ENCODE data around the gene LRRC56.
"Not testable (repeated sequence)": the region's sequence is repeated elsewhere in the genome, so short reads cannot be mapped to it uniquely, and the experiment has no call there.

Gene LRRC56

GRCh38 chr11:565921-566509 lies 28.7 kb downstream of the LRRC56 start:
- peaks cover 5% of the 10 kb centered on the region for H3K36me3 Mint-ChIP-seq

GRCh38 chr11:567011-567628 lies 29.8 kb downstream of the LRRC56 start:
- no peaks in the 10 kb centered on the region for H3K27me3 Mint-ChIP-seq
- H3K9me3 Mint-ChIP-seq = no peaks in the 10 kb centered on the region
- H3K4me1 Mint-ChIP-seq = no peaks in the 10 kb centered on the region
- H3K27ac Mint-ChIP-seq = no peak overlapping the region
- H3K36me3 Mint-ChIP-seq = peaks cover 5% of the 10 kb centered on the region
- H3K4me3 Mint-ChIP-seq = peak overlapping the region; percentile 63
- no peak for ATAC-seq

More at GRCh38 chr11:565921-566509, 28.7 kb downstream of the LRRC56 start:
- Mint-ChIP-seq H3K4me1 (peaks cover 8% of the 10 kb centered on the region), H3K9me3 (no peaks in the 10 kb centered on the region), H3K27me3 (no peaks in the 10 kb centered on the region), H3K27ac (no peak overlapping the region), H3K4me3 (no peak overlapping the region)
- ATAC-seq = no peak

- H3K36me3 Mint-ChIP-seq = peaks cover 5% of the 10 kb centered on the region
- no peaks in the 10 kb centered on the region for H3K9me3 Mint-ChIP-seq
- no peak overlapping the region for H3K27ac Mint-ChIP-seq
- H3K27me3 Mint-ChIP-seq = no peaks in the 10 kb centered on the region
- H3K4me3 Mint-ChIP-seq = peak overlapping the region; percentile 63
- no peaks in the 10 kb centered on the region for H3K4me1 Mint-ChIP-seq
- ATAC-seq = peak; percentile 4
Observed at GRCh38 chr11:567629-568292, 30.4 kb downstream of the LRRC56 start.

- Mint-ChIP-seq H3K36me3 (peaks cover 4% of the 10 kb centered on the region), H3K27ac (peak overlapping the region; percentile 54), H3K4me1 (no peaks in the 10 kb centered on the region), H3K27me3 (no peaks in the 10 kb centered on the region), H3K9me3 (no peaks in the 10 kb centered on the region), H3K4me3 (peak overlapping the region; percentile 80)
- ATAC-seq = peak; percentile 93
Observed at GRCh38 chr11:568306-569157, 31.2 kb downstream of the LRRC56 start.

GRCh38 chr11:569158-569885 lies 32.0 kb downstream of the LRRC56 start:
- no peaks in the 10 kb centered on the region for H3K36me3 Mint-ChIP-seq
- H3K4me1 Mint-ChIP-seq = peaks cover 3% of the 10 kb centered on the region
- peak overlapping the region; percentile 54 for H3K27ac Mint-ChIP-seq
- H3K4me3 Mint-ChIP-seq = peak overlapping the region; percentile 80
- no peaks in the 10 kb centered on the region for H3K9me3 Mint-ChIP-seq
- peaks cover 4% of the 10 kb centered on the region for H3K27me3 Mint-ChIP-seq
- no peak for ATAC-seq

- peaks cover 16% of the 10 kb centered on the region for H3K27me3 Mint-ChIP-seq
- no peak overlapping the region for H3K4me3 Mint-ChIP-seq
- no peaks in the 10 kb centered on the region for H3K9me3 Mint-ChIP-seq
- no peaks in the 10 kb centered on the region for H3K36me3 Mint-ChIP-seq
- no peak for ATAC-seq
- peaks cover 14% of the 10 kb centered on the region for H3K4me1 Mint-ChIP-seq
- no peak overlapping the region for H3K27ac Mint-ChIP-seq
Observed at GRCh38 chr11:571802-572185, 34.5 kb downstream of the LRRC56 start.

- Mint-ChIP-seq H3K27ac (no peak overlapping the region), H3K4me1 (peaks cover 26% of the 10 kb centered on the region), H3K36me3 (no peaks in the 10 kb centered on the region), H3K4me3 (no peak overlapping the region), H3K27me3 (peaks cover 16% of the 10 kb centered on the region), H3K9me3 (no peaks in the 10 kb centered on the region)
- ATAC-seq = no peak
Observed at GRCh38 chr11:573146-573759, 35.9 kb downstream of the LRRC56 start.

GRCh38 chr11:574031-574570 lies 36.8 kb downstream of the LRRC56 start:
- peaks cover 16% of the 10 kb centered on the region for H3K27me3 Mint-ChIP-seq

GRCh38 chr11:574632-575312 lies 37.4 kb downstream of the LRRC56 start:
- Mint-ChIP-seq H3K4me3 (peak overlapping the region; percentile 63), H3K36me3 (no peaks in the 10 kb centered on the region), H3K27me3 (peaks cover 16% of the 10 kb centered on the region), H3K27ac (no peak overlapping the region), H3K4me1 (peaks cover 41% of the 10 kb centered on the region), H3K9me3 (no peaks in the 10 kb centered on the region)
- ATAC-seq = no peak

More at GRCh38 chr11:574031-574570, 36.8 kb downstream of the LRRC56 start:
- not testable (repeated sequence) for H3K27ac Mint-ChIP-seq, H3K36me3 Mint-ChIP-seq, H3K4me3 Mint-ChIP-seq, ATAC-seq, H3K9me3 Mint-ChIP-seq
- peaks cover 34% of the 10 kb centered on the region for H3K4me1 Mint-ChIP-seq

GRCh38 chr11:575313-575995 lies 38.1 kb downstream of the LRRC56 start:
- H3K27me3 Mint-ChIP-seq = peaks cover 16% of the 10 kb centered on the region
- peaks cover 48% of the 10 kb centered on the region for H3K4me1 Mint-ChIP-seq
- no peaks in the 10 kb centered on the region for H3K36me3 Mint-ChIP-seq
- H3K27ac Mint-ChIP-seq = peak overlapping the region; percentile 99
- no peaks in the 10 kb centered on the region for H3K9me3 Mint-ChIP-seq
- peak; percentile 75 for ATAC-seq
- H3K4me3 Mint-ChIP-seq = peak overlapping the region; percentile 96

GRCh38 chr11:575996-576768 lies 38.9 kb downstream of the LRRC56 start, which contains the start of gene PHRF1:
Gene PHRF1, plus strand, starts transcription at chr11:576470. Its CDS starts 5,043 bp downstream, at chr11:581513.
- H3K27me3 Mint-ChIP-seq = peaks cover 16% of the 10 kb centered on the region
- peak; percentile 94 for ATAC-seq
- H3K9me3 Mint-ChIP-seq = no peaks in the 10 kb centered on the region
- H3K27ac Mint-ChIP-seq = peak within 1 kb of the TSS; percentile 99
- peaks cover 54% of the 10 kb centered on the region for H3K4me1 Mint-ChIP-seq
- peak within 1 kb of the TSS; percentile 96 for H3K4me3 Mint-ChIP-seq
- H3K36me3 Mint-ChIP-seq = peaks cover 3% of the 10 kb centered on the region

GRCh38 chr11:576811-577610 lies 39.7 kb downstream of the LRRC56 start:
- Mint-ChIP-seq H3K9me3 (no peaks in the 10 kb centered on the region), H3K36me3 (peaks cover 11% of the 10 kb centered on the region), H3K27me3 (peaks cover 16% of the 10 kb centered on the region), H3K27ac (peak overlapping the region; percentile 99), H3K4me1 (peaks cover 62% of the 10 kb centered on the region), H3K4me3 (peak overlapping the region; percentile 79)
- no peak for ATAC-seq
